Mammary epithelial cell (primary cell): ENCODE measurements around the gene C2orf72.

ENCODE experiments used
- CTCF ChIP-seq, 2 donors: IDR thresholded peaks in 1 of 2; conservative IDR thresholded peaks in 1 of 2; 2 replicates each; pipeline ENCODE4 v1.5.1; 2011 to 2012; ENCODE audit warnings: inconsistent platforms in 2 of 2, low read length in 2 of 2, mild to moderate bottlenecking in 2 of 2, control low read depth in 1 of 2, low read depth in 1 of 2; ENCODE audit not compliant: insufficient read depth in 1 of 2; ENCODE audit errors: extremely low read depth in 1 of 2
- EZH2 ChIP-seq: IDR thresholded peaks from 2 replicates; pipeline ENCODE4 v1.6.1; 2012; ENCODE audit warnings: low read length, inconsistent platforms, borderline replicate concordance

- TF ChIP-seq CTCF (conservative IDR thresholded peaks at IDR 0.05 in 1 of 2, IDR thresholded peaks at IDR 0.05 in 1 of 2; ENCODE audit: extremely low read depth in 1 of 2, insufficient read depth in 1 of 2, low read depth in 1 of 2, low read length in 2 of 2) (no peak), EZH2 (no peak)
These were observed 56.6 kb downstream of the C2orf72 start for GRCh38 chr2:231093933-231094332.
